GM23338 (cell line): ENCODE results near the gene TM2D1. TPM values are rescaled to one million over a fixed set of nuclear protein-coding genes. Genes with fewer than 3 reads are reported as not detected.

Experiments
- ATAC-seq: fragments of 200-7000 bp; cut with Tn5 transposase; 3 replicates; pipeline ENCODE4 v1.9.1; 2020
- DNase-seq: peaks from one replicate; pipeline ENCODE4 v3.0.0-alpha.2; 2015; ENCODE audit warnings: low spot score
- H2AFZ ChIP-seq: fragments of 200-600 bp; sonication (generic); 2 replicates; pipeline ENCODE4 v1.8.0; 2016; ENCODE audit warnings: antibody characterized with exemption, mild to moderate bottlenecking, moderate library complexity
- H3F3A ChIP-seq: fragments of 200-600 bp; sonication (generic); replicated peaks from 2 replicates; pipeline ENCODE4 v1.8.0; 2017; ENCODE audit warnings: antibody characterized with exemption, mixed run types, low read depth
- H3K27ac ChIP-seq: fragments of 200-600 bp; sonication (generic); 2 replicates; pipeline ENCODE4 v1.6.1; 2016; ENCODE audit warnings: low read depth
- H3K27me3 ChIP-seq: fragments of 200-600 bp; sonication (generic); 2 replicates; pipeline ENCODE4 v1.8.0; 2016; ENCODE audit warnings: mild to moderate bottlenecking, mixed run types, moderate library complexity; ENCODE audit not compliant: insufficient read depth
- H3K36me3 ChIP-seq: fragments of 200-600 bp; sonication (generic); 2 replicates; pipeline ENCODE4 v1.8.0; 2016; ENCODE audit warnings: mild to moderate bottlenecking; ENCODE audit not compliant: insufficient read depth
- H3K4me1 ChIP-seq: fragments of 200-600 bp; sonication (generic); 2 replicates; pipeline ENCODE4 v1.8.0; 2016; ENCODE audit warnings: mild to moderate bottlenecking, moderate library complexity; ENCODE audit not compliant: insufficient read depth
- H3K4me2 ChIP-seq: fragments of 200-600 bp; sonication (generic); 2 replicates; pipeline ENCODE4 v1.7.1; 2017; ENCODE audit warnings: mixed run types
- H3K4me3 ChIP-seq: fragments of 200-600 bp; sonication (generic); 2 replicates; pipeline ENCODE4 v1.6.1; 2016; ENCODE audit warnings: mixed run types
- H3K79me2 ChIP-seq: fragments of 200-600 bp; sonication (generic); replicated peaks from 2 replicates; pipeline ENCODE4 v1.8.0; 2017; ENCODE audit warnings: mild to moderate bottlenecking; ENCODE audit not compliant: insufficient read depth
- H3K9me2 ChIP-seq: fragments of 200-600 bp; sonication (generic); 2 replicates; pipeline ENCODE4 v1.8.0; 2017; ENCODE audit not compliant: insufficient read depth
- H4K20me1 ChIP-seq: fragments of 200-600 bp; sonication (generic); replicated peaks from 2 replicates; pipeline ENCODE4 v1.8.0; 2017; ENCODE audit warnings: mild to moderate bottlenecking; ENCODE audit not compliant: insufficient read depth
- H3K27ac Mint-ChIP-seq: 2 replicates; pipeline ENCODE4 v1.8.0; 2020; ENCODE audit warnings: inconsistent platforms, mild to moderate bottlenecking, moderate library complexity, mixed read lengths
- H3K27me3 Mint-ChIP-seq: 3 replicates; pipeline ENCODE4 v1.8.0; 2022; ENCODE audit warnings: low read depth, mild to moderate bottlenecking, moderate library complexity, mixed read lengths, inconsistent platforms; ENCODE audit not compliant: insufficient read depth, poor library complexity
- H3K36me3 Mint-ChIP-seq: 3 replicates; pipeline ENCODE4 v1.8.0; 2021; ENCODE audit warnings: low read depth, mild to moderate bottlenecking, inconsistent platforms, moderate library complexity, mixed read lengths
- H3K4me1 Mint-ChIP-seq: 3 replicates; pipeline ENCODE4 v1.8.0; 2020; ENCODE audit warnings: mild to moderate bottlenecking, inconsistent platforms, mixed read lengths
- H3K4me3 Mint-ChIP-seq: 3 replicates; pipeline ENCODE4 v1.8.0; 2021; ENCODE audit warnings: moderate library complexity, mild to moderate bottlenecking, inconsistent platforms, mixed read lengths
- H3K9me3 Mint-ChIP-seq: 3 replicates; pipeline ENCODE4 v1.8.0; 2020; ENCODE audit warnings: moderate library complexity, mild to moderate bottlenecking, inconsistent platforms, mixed read lengths
- CREB1 ChIP-seq: fragments of 250-450 bp; sonication (Bioruptor Pico); IDR thresholded peaks from 2 replicates; pipeline ENCODE4 v1.5.0; 2020; ENCODE audit warnings: low read depth, mild to moderate bottlenecking, moderate library complexity
- EZH2 ChIP-seq: fragments of 200-600 bp; sonication (generic); IDR thresholded peaks from one replicate; pipeline ENCODE4 v1.8.0; 2017; ENCODE audit warnings: antibody characterized with exemption, mild to moderate bottlenecking, low read depth; ENCODE audit not compliant: unreplicated experiment
- NANOG ChIP-seq: IDR thresholded peaks from 2 replicates; pipeline ENCODE4 v1.6.1; 2016; ENCODE audit warnings: antibody characterized with exemption, borderline replicate concordance
- STAT1 ChIP-seq: IDR thresholded peaks from one replicate; pipeline ENCODE4 v1.6.1; 2016; ENCODE audit warnings: antibody characterized with exemption; ENCODE audit not compliant: unreplicated experiment
- ZNF331 ChIP-seq: fragments of 250-450 bp; sonication (Bioruptor Pico); IDR thresholded peaks from 2 replicates; pipeline ENCODE4 v1.5.0; 2020; ENCODE audit warnings: low read depth, mild to moderate bottlenecking, moderate library complexity
- polyA plus RNA-seq: library from polyadenylated mRNA; unstranded; fragments of >200 nt; fragmentation: Nextera tagmentation; extraction: Ambion mirVana; gene quantifications from 2 replicates; pipeline ENCODE4 v1.2.1, GENCODE V29; 2016
- total RNA-seq: library from RNA; depleted of rRNA; stranded (reverse); fragments of >200 nt; shearing (Covaris generic); gene quantifications from 2 replicates; pipeline ENCODE4 v1.2.3, GENCODE V29; 2014
- TF ChIP-seq, protein P1 (sequence below), 2 experiments: fragments of 200-600 bp in 1 of 2; sonication (generic) in 1 of 2; conservative IDR thresholded peaks; 2 replicates each; pipeline versions ENCODE4 v1.5.1 to v1.6.1; 2016 to 2017; ENCODE audit warnings: antibody characterized with exemption in 2 of 2, low read depth in 2 of 2, mild to moderate bottlenecking in 2 of 2, moderate library complexity in 1 of 2
- TF ChIP-seq, protein P2 (sequence below): IDR thresholded peaks from 2 replicates; pipeline ENCODE4 v1.6.1; 2016; ENCODE audit warnings: antibody characterized with exemption
- TF ChIP-seq, protein P3 (sequence below): fragments of 250-450 bp; sonication (Bioruptor Pico); IDR thresholded peaks from 2 replicates; pipeline ENCODE4 v1.5.0; 2020; ENCODE audit warnings: mild to moderate bottlenecking, moderate library complexity

TM2D1 gene
- total and polyA plus RNA-seq, 2 experiments from 2014 or later = 46.7 to 47.5 TPM

GRCh38 chr1:61746813-61747212, 21.9 kb upstream of the TM2D1 start:
- no peaks in the 10 kb centered on the region for H3K36me3 ChIP-seq
- H3K27ac ChIP-seq = peak overlapping the region; percentile 20
- peaks cover 11% of the 10 kb centered on the region for H3F3A ChIP-seq
- peak overlapping the region; percentile 87 for H3K27ac Mint-ChIP-seq
- H3K9me2 ChIP-seq = no peaks in the 10 kb centered on the region
- peak overlapping the region; percentile 50 for H3K4me2 ChIP-seq
- no peak overlapping the region for H3K4me3 ChIP-seq
- H3K4me3 Mint-ChIP-seq = no peak overlapping the region
- H3K4me1 ChIP-seq = peaks cover 27% of the 10 kb centered on the region
- H3K4me1 Mint-ChIP-seq = peaks cover 23% of the 10 kb centered on the region
- peaks cover 2% of the 10 kb centered on the region for H3K27me3 Mint-ChIP-seq
- peaks cover 8% of the 10 kb centered on the region for H4K20me1 ChIP-seq
- no peak overlapping the region for H2AFZ ChIP-seq
- no peaks in the 10 kb centered on the region for H3K9me3 Mint-ChIP-seq
- no peaks in the 10 kb centered on the region for H3K27me3 ChIP-seq
- peaks cover 3% of the 10 kb centered on the region; the same call in 2 of the 3 replicates for H3K36me3 Mint-ChIP-seq
- H3K79me2 ChIP-seq = peaks cover 87% of the 10 kb centered on the region
- DNase-seq (no peak), ATAC-seq (no peak)
- TF ChIP-seq EZH2 = no peak
- TF ChIP-seq, protein P1, sequence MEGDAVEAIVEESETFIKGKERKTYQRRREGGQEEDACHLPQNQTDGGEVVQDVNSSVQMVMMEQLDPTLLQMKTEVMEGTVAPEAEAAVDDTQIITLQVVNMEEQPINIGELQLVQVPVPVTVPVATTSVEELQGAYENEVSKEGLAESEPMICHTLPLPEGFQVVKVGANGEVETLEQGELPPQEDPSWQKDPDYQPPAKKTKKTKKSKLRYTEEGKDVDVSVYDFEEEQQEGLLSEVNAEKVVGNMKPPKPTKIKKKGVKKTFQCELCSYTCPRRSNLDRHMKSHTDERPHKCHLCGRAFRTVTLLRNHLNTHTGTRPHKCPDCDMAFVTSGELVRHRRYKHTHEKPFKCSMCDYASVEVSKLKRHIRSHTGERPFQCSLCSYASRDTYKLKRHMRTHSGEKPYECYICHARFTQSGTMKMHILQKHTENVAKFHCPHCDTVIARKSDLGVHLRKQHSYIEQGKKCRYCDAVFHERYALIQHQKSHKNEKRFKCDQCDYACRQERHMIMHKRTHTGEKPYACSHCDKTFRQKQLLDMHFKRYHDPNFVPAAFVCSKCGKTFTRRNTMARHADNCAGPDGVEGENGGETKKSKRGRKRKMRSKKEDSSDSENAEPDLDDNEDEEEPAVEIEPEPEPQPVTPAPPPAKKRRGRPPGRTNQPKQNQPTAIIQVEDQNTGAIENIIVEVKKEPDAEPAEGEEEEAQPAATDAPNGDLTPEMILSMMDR (conservative IDR thresholded peaks at IDR 0.05; ENCODE audit: low read depth in 2 of 2) = no peak

- H3K79me2 ChIP-seq = peaks cover 59% of the 10 kb centered on the region
- H3K27ac Mint-ChIP-seq = no peak overlapping the region
- H2AFZ ChIP-seq = no peak overlapping the region
- peaks cover 3% of the 10 kb centered on the region; the same call in 2 of the 3 replicates for H3K36me3 Mint-ChIP-seq
- H3K4me1 ChIP-seq = peaks cover 26% of the 10 kb centered on the region
- DNase-seq (no peak), ATAC-seq (no peak)
- peak overlapping the region; percentile 93 for H3K4me2 ChIP-seq
- peaks cover 2% of the 10 kb centered on the region for H3K27me3 Mint-ChIP-seq
- H3K4me3 ChIP-seq = peak overlapping the region; percentile 95
- no peaks in the 10 kb centered on the region for H3K9me2 ChIP-seq
- no peaks in the 10 kb centered on the region for H3K36me3 ChIP-seq
- peak overlapping the region; percentile 78 for H3K4me3 Mint-ChIP-seq
- no peaks in the 10 kb centered on the region for H3K27me3 ChIP-seq
- peaks cover 7% of the 10 kb centered on the region; the same call in 1 of the 2 replicates for H3F3A ChIP-seq
- no peaks in the 10 kb centered on the region for H3K9me3 Mint-ChIP-seq
- peaks cover 8% of the 10 kb centered on the region for H4K20me1 ChIP-seq
- H3K27ac ChIP-seq = no peak overlapping the region
- peaks cover 26% of the 10 kb centered on the region for H3K4me1 Mint-ChIP-seq
- no peak for TF ChIP-seq STAT1
- TF ChIP-seq EZH2 = no peak
- TF ChIP-seq, protein P2, sequence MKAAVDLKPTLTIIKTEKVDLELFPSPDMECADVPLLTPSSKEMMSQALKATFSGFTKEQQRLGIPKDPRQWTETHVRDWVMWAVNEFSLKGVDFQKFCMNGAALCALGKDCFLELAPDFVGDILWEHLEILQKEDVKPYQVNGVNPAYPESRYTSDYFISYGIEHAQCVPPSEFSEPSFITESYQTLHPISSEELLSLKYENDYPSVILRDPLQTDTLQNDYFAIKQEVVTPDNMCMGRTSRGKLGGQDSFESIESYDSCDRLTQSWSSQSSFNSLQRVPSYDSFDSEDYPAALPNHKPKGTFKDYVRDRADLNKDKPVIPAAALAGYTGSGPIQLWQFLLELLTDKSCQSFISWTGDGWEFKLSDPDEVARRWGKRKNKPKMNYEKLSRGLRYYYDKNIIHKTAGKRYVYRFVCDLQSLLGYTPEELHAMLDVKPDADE = no peak
- TF ChIP-seq, protein P3, sequence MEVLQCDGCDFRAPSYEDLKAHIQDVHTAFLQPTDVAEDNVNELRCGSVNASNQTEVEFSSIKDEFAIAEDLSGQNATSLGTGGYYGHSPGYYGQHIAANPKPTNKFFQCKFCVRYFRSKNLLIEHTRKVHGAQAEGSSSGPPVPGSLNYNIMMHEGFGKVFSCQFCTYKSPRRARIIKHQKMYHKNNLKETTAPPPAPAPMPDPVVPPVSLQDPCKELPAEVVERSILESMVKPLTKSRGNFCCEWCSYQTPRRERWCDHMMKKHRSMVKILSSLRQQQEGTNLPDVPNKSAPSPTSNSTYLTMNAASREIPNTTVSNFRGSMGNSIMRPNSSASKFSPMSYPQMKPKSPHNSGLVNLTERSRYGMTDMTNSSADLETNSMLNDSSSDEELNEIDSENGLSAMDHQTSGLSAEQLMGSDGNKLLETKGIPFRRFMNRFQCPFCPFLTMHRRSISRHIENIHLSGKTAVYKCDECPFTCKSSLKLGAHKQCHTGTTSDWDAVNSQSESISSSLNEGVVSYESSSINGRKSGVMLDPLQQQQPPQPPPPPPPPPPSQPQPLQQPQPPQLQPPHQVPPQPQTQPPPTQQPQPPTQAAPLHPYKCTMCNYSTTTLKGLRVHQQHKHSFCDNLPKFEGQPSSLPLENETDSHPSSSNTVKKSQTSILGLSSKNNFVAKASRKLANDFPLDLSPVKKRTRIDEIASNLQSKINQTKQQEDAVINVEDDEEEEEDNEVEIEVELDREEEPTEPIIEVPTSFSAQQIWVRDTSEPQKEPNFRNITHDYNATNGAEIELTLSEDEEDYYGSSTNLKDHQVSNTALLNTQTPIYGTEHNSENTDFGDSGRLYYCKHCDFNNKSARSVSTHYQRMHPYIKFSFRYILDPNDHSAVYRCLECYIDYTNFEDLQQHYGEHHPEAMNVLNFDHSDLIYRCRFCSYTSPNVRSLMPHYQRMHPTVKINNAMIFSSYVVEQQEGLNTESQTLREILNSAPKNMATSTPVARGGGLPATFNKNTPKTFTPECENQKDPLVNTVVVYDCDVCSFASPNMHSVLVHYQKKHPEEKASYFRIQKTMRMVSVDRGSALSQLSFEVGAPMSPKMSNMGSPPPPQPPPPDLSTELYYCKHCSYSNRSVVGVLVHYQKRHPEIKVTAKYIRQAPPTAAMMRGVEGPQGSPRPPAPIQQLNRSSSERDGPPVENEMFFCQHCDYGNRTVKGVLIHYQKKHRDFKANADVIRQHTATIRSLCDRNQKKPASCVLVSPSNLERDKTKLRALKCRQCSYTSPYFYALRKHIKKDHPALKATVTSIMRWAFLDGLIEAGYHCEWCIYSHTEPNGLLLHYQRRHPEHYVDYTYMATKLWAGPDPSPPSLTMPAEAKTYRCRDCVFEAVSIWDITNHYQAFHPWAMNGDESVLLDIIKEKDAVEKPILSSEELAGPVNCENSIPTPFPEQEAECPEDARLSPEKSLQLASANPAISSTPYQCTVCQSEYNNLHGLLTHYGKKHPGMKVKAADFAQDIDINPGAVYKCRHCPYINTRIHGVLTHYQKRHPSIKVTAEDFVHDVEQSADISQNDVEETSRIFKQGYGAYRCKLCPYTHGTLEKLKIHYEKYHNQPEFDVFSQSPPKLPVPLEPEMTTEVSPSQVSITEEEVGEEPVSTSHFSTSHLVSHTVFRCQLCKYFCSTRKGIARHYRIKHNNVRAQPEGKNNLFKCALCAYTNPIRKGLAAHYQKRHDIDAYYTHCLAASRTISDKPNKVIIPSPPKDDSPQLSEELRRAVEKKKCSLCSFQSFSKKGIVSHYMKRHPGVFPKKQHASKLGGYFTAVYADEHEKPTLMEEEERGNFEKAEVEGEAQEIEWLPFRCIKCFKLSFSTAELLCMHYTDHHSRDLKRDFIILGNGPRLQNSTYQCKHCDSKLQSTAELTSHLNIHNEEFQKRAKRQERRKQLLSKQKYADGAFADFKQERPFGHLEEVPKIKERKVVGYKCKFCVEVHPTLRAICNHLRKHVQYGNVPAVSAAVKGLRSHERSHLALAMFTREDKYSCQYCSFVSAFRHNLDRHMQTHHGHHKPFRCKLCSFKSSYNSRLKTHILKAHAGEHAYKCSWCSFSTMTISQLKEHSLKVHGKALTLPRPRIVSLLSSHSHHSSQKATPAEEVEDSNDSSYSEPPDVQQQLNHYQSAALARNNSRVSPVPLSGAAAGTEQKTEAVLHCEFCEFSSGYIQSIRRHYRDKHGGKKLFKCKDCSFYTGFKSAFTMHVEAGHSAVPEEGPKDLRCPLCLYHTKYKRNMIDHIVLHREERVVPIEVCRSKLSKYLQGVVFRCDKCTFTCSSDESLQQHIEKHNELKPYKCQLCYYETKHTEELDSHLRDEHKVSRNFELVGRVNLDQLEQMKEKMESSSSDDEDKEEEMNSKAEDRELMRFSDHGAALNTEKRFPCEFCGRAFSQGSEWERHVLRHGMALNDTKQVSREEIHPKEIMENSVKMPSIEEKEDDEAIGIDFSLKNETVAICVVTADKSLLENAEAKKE (CRISPR knock-in tag) = no peak
- no peak for TF ChIP-seq NANOG
- no peak for TF ChIP-seq CREB1 (CRISPR knock-in tag)
- no peak for TF ChIP-seq ZNF331
These were observed 19.0 kb upstream of the TM2D1 start for GRCh38 chr1:61743716-61744580.
